Heart right ventricle (tissue), 16 donors: Measurements from ENCODE around the gene SLC1A2. TPM values are rescaled to one million over a fixed set of nuclear protein-coding genes. Genes with fewer than 3 reads are reported as not detected.

Experiments
- ATAC-seq, 8 donors: fragments of 200-7000 bp; cut with Tn5 transposase; one replicate each; pipeline ENCODE4 v1.9.1; 2020; ENCODE audit warnings: mild to moderate bottlenecking in 8 of 8, moderate library complexity in 8 of 8, moderate number of reproducible peaks in 1 of 8
- DNase-seq, 2 donors: peaks; one replicate each; pipeline ENCODE4 v3.0.0-alpha.2; 2020
- H3K27ac ChIP-seq, 10 donors: fragments of 200-600 bp; sonication (generic) in 2 of 10; one replicate each; pipeline versions ENCODE4 v1.5.0 to v1.8.0; 2020 to 2022; ENCODE audit warnings: mild to moderate bottlenecking in 3 of 10
- H3K27me3 ChIP-seq, 7 donors: fragments of 200-600 bp; one replicate each; pipeline ENCODE4 v1.8.0; 2021 to 2022; ENCODE audit warnings: mild to moderate bottlenecking in 2 of 7
- H3K36me3 ChIP-seq, 9 donors: fragments of 200-600 bp; sonication (generic) in 1 of 9; one replicate each; pipeline versions ENCODE4 v1.5.0 to v1.8.0; 2020 to 2022; ENCODE audit warnings: mild to moderate bottlenecking in 2 of 9
- H3K4me1 ChIP-seq, 9 donors: fragments of 200-600 bp; sonication (generic) in 1 of 9; one replicate each; pipeline versions ENCODE4 v1.5.0 to v1.8.0; 2020 to 2022; ENCODE audit warnings: mild to moderate bottlenecking in 4 of 9
- H3K4me3 ChIP-seq, 10 donors: fragments of 200-600 bp; sonication (generic) in 2 of 10; one replicate each; pipeline versions ENCODE4 v1.5.0 to v1.8.0; 2020 to 2022; ENCODE audit warnings: mild to moderate bottlenecking in 7 of 10, moderate library complexity in 2 of 10
- H3K9me3 ChIP-seq, 11 donors: fragments of 200-600 bp in 10 of 11; sonication (generic) in 2 of 11; one replicate each; pipeline versions ENCODE4 v1.5.0 to v1.8.0; 2013 to 2022; ENCODE audit warnings: mild to moderate bottlenecking in 2 of 11, control low read depth in 1 of 11, moderate library complexity in 1 of 11
- WGBS, 2 donors: extraction: QIAGEN DNeasy Blood & Tissue Kit; methylation state at CpG; one replicate each; pipeline ENCODE4 v1.1.7; 2013; ENCODE audit warnings: inconsistent platforms in 1 of 2; 5-methylcytosine and 5-hydroxymethylcytosine counted together
- intact Hi-C, 10 donors: fragments of 100-400 bp; cut with DNase I; formaldehyde crosslinking; loops; one replicate each; pipeline versions ENCODE4 v1.11.1 to v1.14.2; 2022
- polyA plus RNA-seq, 2 donors: library from polyadenylated mRNA; stranded (reverse); fragments of 200-250 nt; gene quantifications; one replicate each; pipeline ENCODE4 v1.2.3, GENCODE V29; 2013
- total RNA-seq, 10 donors: library from RNA; stranded (reverse); fragmentation: NEBNext Ultra II Directional in 3 of 10; extraction: Animal tissue kit (Norgen Biotek cat#: 25700) in 3 of 10; gene quantifications; one replicate each; pipeline versions ENCODE4 v1.2.1 to v1.2.4, GENCODE V29; 2021 to 2023
- TF ChIP-seq, protein P1 (sequence below), 9 donors: fragments of 200-600 bp; sonication (generic) in 2 of 9; IDR thresholded peaks; one replicate each; pipeline versions ENCODE4 v1.5.0 to v1.8.0; 2021 to 2022; ENCODE audit warnings: antibody characterized with exemption in 9 of 9, mild to moderate bottlenecking in 5 of 9, moderate library complexity in 1 of 9
- donor health status: Arrhythmogenic right ventricular cardiomyopathy.
- donor health status: ischemic (EF 13 %, LVEDD 7.1; RV severe dilation, severe dysfunction).
- donor health status: healthy with polysubstance abuse.
- donor health status: DM: no; HTN: yes; CAD: no.
- donor health status: DM: no; HTN: no; CAD: no.
- donor health status: ischemic (EF 25% LVEDD 6.9; RV normal size, moderate dysfunction).
- donor health status: ischemic (EF 25% LVEDD 5.7; RV mildly dilated, moderate dysfunction).
- donor health status: healthy.
- donor health status: DM: yes; HTN: yes; CAD: no.
- donor health status: Ischemic cardiomyopathy.
- donor health status: ischemic (EF 35%, LVEDD 5.7; RV mildly dilated, moderate dysfunction).
- donor health status: nonischemic (EF 11% LVEDD 7.7; RV severe dilation, severe dysfunction).
- donor health status: DM: yes; HTN: yes; CAD: no.
- donor health status: PGD.
- donor health status: ischemic (EF 29% LVEDD 5.4; RV normal size, mild dysfunction).
- donor health status: nonischemic (EF 23%, LVEDD 6.1; RV moderate dilation, normal function).

Gene SLC1A2
- total and polyA plus RNA-seq, 12 donors: 0.29 to 25.8 (median 3.4) TPM

DNA sequence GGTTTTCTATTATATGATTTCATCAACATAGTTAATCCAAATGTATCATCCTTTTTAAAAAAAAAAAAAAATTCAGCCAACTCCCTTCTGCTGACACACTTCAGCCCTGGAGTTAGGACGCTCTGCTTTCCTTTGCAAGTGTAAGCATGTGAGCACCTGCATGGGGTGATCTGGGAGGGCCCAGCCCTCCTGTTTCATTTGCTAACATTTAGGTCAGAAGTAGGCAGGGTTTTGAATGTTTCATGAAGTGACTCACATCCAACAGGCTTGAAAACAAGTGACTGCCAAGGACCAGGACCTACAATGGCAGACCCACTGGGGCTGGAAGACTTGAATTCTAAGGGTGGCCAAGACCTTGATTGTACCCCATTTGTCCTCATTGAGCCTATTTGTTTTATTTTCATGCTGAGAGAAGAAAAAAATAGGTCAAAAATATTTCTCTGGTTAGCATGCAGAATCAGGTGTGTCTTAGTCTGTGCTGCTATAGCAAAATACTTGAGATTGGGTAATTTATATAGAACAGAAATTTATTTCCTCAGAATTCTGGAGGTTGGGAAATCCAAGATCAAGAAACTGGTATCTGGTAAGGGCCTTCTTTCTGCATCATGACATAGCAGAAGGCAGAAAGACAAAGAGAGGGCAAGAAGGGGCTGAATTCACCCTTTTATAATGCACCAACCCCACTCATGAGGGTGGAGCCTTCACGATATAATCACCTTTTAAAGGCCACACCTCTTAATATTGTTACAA, 142.8 kb downstream of the SLC1A2 start:
- Histone ChIP-seq H3K9me3 (no peaks in the 10 kb centered on the region), H3K27me3 (no peaks in the 10 kb centered on the region), H3K36me3 (no peaks in the 10 kb centered on the region), H3K4me1 (peaks cover under 1 to 30% (median 12%) of the 10 kb centered on the region in 9 donors), H3K27ac (no peak overlapping the region), H3K4me3 (no peak overlapping the region)
- WGBS, 2 donors: 95 to 98% methylated on average over 2 of the region's 2 CpGs
- no peak for ATAC-seq
- TF ChIP-seq, protein P1, sequence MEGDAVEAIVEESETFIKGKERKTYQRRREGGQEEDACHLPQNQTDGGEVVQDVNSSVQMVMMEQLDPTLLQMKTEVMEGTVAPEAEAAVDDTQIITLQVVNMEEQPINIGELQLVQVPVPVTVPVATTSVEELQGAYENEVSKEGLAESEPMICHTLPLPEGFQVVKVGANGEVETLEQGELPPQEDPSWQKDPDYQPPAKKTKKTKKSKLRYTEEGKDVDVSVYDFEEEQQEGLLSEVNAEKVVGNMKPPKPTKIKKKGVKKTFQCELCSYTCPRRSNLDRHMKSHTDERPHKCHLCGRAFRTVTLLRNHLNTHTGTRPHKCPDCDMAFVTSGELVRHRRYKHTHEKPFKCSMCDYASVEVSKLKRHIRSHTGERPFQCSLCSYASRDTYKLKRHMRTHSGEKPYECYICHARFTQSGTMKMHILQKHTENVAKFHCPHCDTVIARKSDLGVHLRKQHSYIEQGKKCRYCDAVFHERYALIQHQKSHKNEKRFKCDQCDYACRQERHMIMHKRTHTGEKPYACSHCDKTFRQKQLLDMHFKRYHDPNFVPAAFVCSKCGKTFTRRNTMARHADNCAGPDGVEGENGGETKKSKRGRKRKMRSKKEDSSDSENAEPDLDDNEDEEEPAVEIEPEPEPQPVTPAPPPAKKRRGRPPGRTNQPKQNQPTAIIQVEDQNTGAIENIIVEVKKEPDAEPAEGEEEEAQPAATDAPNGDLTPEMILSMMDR (IDR thresholded peaks at IDR 0.05): no peak
- intact Hi-C loops: no loop called here
- DNase-seq: no peak

DNA sequence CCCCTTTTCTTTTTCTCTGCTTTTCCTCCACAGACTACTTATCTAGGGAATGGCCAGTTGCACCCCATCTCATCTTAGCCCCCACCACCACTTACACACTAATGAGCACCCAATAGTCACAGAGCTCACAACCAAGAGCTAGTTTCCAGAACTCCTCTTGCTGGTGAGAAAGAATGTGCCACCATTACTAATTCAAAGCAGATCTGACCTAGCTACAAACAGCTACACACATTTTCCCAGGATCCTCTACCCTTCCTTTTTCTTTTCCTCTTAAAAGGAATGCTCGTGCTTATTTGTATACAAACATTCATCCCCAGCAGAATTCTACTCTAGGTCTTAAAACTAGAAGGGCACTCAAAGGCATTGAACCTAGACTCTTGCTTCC, 143.6 kb downstream of the SLC1A2 start:
- Histone ChIP-seq H3K27me3 (no peaks in the 10 kb centered on the region), H3K4me3 (no peak overlapping the region), H3K9me3 (no peaks in the 10 kb centered on the region), H3K36me3 (no peaks in the 10 kb centered on the region), H3K4me1 (peaks cover 0 to 25% (median 6%) of the 10 kb centered on the region in 9 donors), H3K27ac (peak overlapping the region in 1 of 10 donors; percentile 39)
- TF ChIP-seq, protein P1 (IDR thresholded peaks at IDR 0.05): no peak
- ATAC-seq: no peak
- intact Hi-C loops: no loop called here
- no peak for DNase-seq
- WGBS, 2 donors: 88 to 96% methylated on average over 1 of the region's 1 CpG

DNA sequence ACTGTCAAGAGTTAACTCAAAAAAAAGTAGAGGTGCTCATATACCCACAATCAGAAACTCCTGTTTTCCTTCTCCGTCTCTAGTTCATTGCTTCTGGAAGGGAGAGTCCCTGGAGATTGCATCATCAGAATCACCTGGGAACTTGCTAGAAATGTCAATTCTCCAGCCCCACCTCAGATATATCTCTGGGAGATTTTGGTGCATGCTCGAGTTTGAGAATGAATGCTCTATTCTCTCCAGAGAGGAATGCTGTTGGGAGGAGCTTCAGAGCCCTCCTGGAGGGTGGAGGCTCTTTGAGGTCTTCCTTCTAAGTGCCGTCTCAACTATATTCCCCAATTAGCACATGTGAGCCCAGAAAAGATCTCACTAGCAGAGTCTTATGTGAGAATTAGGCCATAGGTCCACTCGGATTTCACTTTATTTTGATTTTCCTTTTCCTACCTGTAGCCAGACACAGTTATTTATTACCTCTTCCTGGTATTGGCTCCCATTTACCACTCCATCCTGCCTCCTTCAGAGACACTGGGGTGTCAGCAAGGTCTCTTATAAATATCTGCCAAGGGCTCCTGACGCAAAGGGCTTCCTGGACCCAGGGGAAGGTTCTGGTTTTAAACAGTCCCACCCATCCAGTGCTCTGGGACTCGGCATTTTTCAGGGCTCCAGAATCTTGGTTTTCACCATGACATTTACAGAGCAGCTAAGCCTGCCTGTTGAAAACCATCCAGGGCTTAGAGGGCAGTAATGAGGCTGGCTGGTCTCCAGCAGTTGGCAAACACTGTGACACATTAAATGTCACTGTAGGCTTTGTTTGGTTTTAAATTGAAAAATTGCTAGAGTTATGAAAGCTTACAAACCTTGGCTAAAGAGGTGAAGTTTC, 144.2 kb downstream of the SLC1A2 start:
- peaks cover 0 to 25% (median 0%) of the 10 kb centered on the region in 9 donors for H3K4me1 ChIP-seq
- peak overlapping the region in 1 of 10 donors; percentile 39 for H3K27ac ChIP-seq
- TF ChIP-seq, protein P1 (IDR thresholded peaks at IDR 0.05): peak in 3 of 9 donors; percentile 20 to 26 (median 20)
- 60 to 62% methylated on average over 6 of the region's 6 CpGs for WGBS, 2 donors
- H3K9me3 ChIP-seq: no peaks in the 10 kb centered on the region
- peak; percentile 35 for DNase-seq
- H3K27me3 ChIP-seq: no peaks in the 10 kb centered on the region
- H3K36me3 ChIP-seq: no peaks in the 10 kb centered on the region
- ATAC-seq: peak in 6 of 8 donors; percentile 46 to 76 (median 70)
- intact Hi-C loops: no loop called here
- H3K4me3 ChIP-seq: no peak overlapping the region

DNA sequence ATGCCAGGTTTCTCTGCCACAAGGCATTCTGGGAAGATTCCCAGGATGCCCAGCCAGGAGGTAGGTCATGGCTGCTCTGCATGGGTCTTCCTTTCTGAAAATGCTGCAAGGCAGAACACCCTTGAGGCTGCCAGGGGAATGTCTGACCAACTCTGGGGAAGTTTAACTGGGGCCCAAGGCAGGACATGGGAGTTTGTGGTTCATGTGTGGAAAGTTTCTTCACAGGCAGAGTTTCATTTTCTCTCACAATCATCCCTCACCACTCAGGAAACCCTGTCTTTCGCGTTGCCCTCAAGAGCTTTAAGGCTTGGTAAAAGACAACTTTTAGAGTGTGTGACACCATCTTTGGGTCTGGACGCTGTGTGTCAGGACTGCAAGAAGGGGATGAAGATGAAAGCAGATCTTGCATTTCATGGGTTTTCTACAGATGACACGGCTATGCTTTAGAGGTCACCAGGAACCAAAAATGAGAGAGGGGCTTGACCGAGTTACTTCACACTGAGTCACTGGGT, 146.9 kb downstream of the SLC1A2 start:
- no peak overlapping the region for H3K27ac ChIP-seq
- intact Hi-C loops: no loop called here
- H3K4me3 ChIP-seq: no peak overlapping the region
- WGBS, 2 donors: 87 to 91% methylated on average over 5 of the region's 5 CpGs
- TF ChIP-seq, protein P1 (IDR thresholded peaks at IDR 0.05): no peak
- DNase-seq (no peak), ATAC-seq (peak in 1 of 8 donors; percentile 19)
- H3K36me3 ChIP-seq: no peaks in the 10 kb centered on the region
- H3K27me3 ChIP-seq: no peaks in the 10 kb centered on the region
- peaks cover 0 to 25% (median 0%) of the 10 kb centered on the region in 9 donors for H3K4me1 ChIP-seq
- H3K9me3 ChIP-seq: no peaks in the 10 kb centered on the region
